HepG2 (cell line): ENCODE data around the gene AIF1. TPM values are rescaled to one million over a fixed set of nuclear protein-coding genes. Genes with fewer than 3 reads are reported as not detected.

Source experiments
- DR1 ChIP-seq: sonication (generic); formaldehyde crosslinking; IDR thresholded peaks from 2 replicates; pipeline ENCODE4 v1.8.0; 2021; ENCODE audit warnings: mild to moderate bottlenecking, missing genetic modification reagents, inconsistent platforms
- E2F2 ChIP-seq: sonication (generic); formaldehyde crosslinking; IDR thresholded peaks from 2 replicates; pipeline ENCODE4 v1.4.0; 2020; ENCODE audit warnings: missing genetic modification reagents, borderline replicate concordance
- EP300 ChIP-seq, 3 experiments: sonication (generic) in 1 of 3; formaldehyde crosslinking in 1 of 3; IDR thresholded peaks; 2 replicates each; pipeline versions ENCODE4 v1.5.1 to v1.6.1; 2011 to 2020; ENCODE audit warnings: low read depth in 2 of 3, low read length in 2 of 3, borderline replicate concordance in 1 of 3, improper control_type of control experiment in 1 of 3, mild to moderate bottlenecking in 1 of 3, missing genetic modification reagents in 1 of 3, moderate library complexity in 1 of 3
- HBP1 ChIP-seq: IDR thresholded peaks from 2 replicates; pipeline ENCODE4 v1.6.1; 2016; ENCODE audit warnings: low read depth, control low read depth
- HOXA3 ChIP-seq: sonication (generic); formaldehyde crosslinking; IDR thresholded peaks from 2 replicates; pipeline ENCODE4 v1.5.0; 2020; ENCODE audit warnings: missing genetic modification reagents
- KLF11 ChIP-seq: IDR thresholded peaks from 2 replicates; pipeline ENCODE4 v1.6.1; 2016; ENCODE audit warnings: missing compliant biosample characterization
- KLF13 ChIP-seq: sonication (generic); formaldehyde crosslinking; IDR thresholded peaks from 2 replicates; pipeline ENCODE4 v1.4.0; 2020; ENCODE audit warnings: mild to moderate bottlenecking, missing genetic modification reagents
- MAX ChIP-seq: IDR thresholded peaks from 2 replicates; pipeline ENCODE4 v1.6.1; 2012; ENCODE audit warnings: inconsistent platforms
- PTBP1 ChIP-seq: fragments of 200-400 bp; formaldehyde crosslinking; IDR thresholded peaks from 2 replicates; pipeline ENCODE4 v1.6.1; 2018; ENCODE audit warnings: low read length, low read depth; ENCODE audit not compliant: poor library complexity, severe bottlenecking
- SALL1 ChIP-seq: sonication (generic); formaldehyde crosslinking; IDR thresholded peaks from 2 replicates; pipeline ENCODE4 v1.8.0; 2022; ENCODE audit warnings: mild to moderate bottlenecking, missing genetic modification reagents
- SP5 ChIP-seq: IDR thresholded peaks from 2 replicates; pipeline ENCODE4 v1.6.1; 2016; ENCODE audit warnings: low read depth, borderline replicate concordance
- TIGD3 ChIP-seq: sonication (generic); formaldehyde crosslinking; IDR thresholded peaks from 2 replicates; pipeline ENCODE4 v1.5.1; 2020; ENCODE audit warnings: mild to moderate bottlenecking, missing genetic modification reagents, borderline replicate concordance
- ZBTB43 ChIP-seq: sonication (generic); formaldehyde crosslinking; conservative IDR thresholded peaks from 2 replicates; pipeline ENCODE4 v1.4.0; 2020; ENCODE audit warnings: missing genetic modification reagents
- ZNF138 ChIP-seq: sonication (generic); formaldehyde crosslinking; IDR thresholded peaks from 2 replicates; pipeline ENCODE4 v1.5.0; 2020; ENCODE audit warnings: mild to moderate bottlenecking, low read depth, missing genetic modification reagents
- ZNF331 ChIP-seq: sonication (generic); formaldehyde crosslinking; IDR thresholded peaks from 2 replicates; pipeline ENCODE4 v1.4.0; 2020; ENCODE audit warnings: missing genetic modification reagents
- ZNF484 ChIP-seq: sonication (generic); formaldehyde crosslinking; IDR thresholded peaks from 2 replicates; pipeline ENCODE4 v1.5.1; 2020; ENCODE audit warnings: mild to moderate bottlenecking, low read depth, missing genetic modification reagents, borderline replicate concordance
- ZNF543 ChIP-seq: sonication (generic); formaldehyde crosslinking; IDR thresholded peaks from 2 replicates; pipeline ENCODE4 v1.4.0; 2020; ENCODE audit warnings: mild to moderate bottlenecking, missing genetic modification reagents
- ZNF577 ChIP-seq: sonication (generic); formaldehyde crosslinking; IDR thresholded peaks from 2 replicates; pipeline ENCODE4 v1.4.0; 2020; ENCODE audit warnings: mild to moderate bottlenecking, low read depth, missing genetic modification reagents, borderline replicate concordance
- ZNF607 ChIP-seq: sonication (generic); formaldehyde crosslinking; IDR thresholded peaks from 2 replicates; pipeline ENCODE4 v1.5.1; 2020; ENCODE audit warnings: missing genetic modification reagents, mild to moderate bottlenecking, borderline replicate concordance
- ZNF616 ChIP-seq: sonication (generic); formaldehyde crosslinking; IDR thresholded peaks from 2 replicates; pipeline ENCODE4 v1.5.0; 2020; ENCODE audit warnings: low read depth, mild to moderate bottlenecking, missing genetic modification reagents
- ZNF660 ChIP-seq: sonication (generic); formaldehyde crosslinking; IDR thresholded peaks from 2 replicates; pipeline ENCODE4 v1.5.1; 2020; ENCODE audit warnings: mild to moderate bottlenecking, low read depth, missing genetic modification reagents, borderline replicate concordance
- ZNF724P ChIP-seq: sonication (generic); formaldehyde crosslinking; IDR thresholded peaks from 2 replicates; pipeline ENCODE4 v1.8.0; 2022; ENCODE audit warnings: missing genetic modification reagents, borderline replicate concordance
- ZNF75D ChIP-seq: sonication (generic); formaldehyde crosslinking; IDR thresholded peaks from 2 replicates; pipeline ENCODE4 v1.8.1; 2023; ENCODE audit warnings: missing genetic modification reagents, mild to moderate bottlenecking, borderline replicate concordance
- polyA plus RNA-seq, 8 experiments: library from polyadenylated mRNA; depleted of rRNA in 3 of 8; stranded (reverse) in 7 of 8; unstranded in 1 of 8; fragments of >200 nt; fragmentation: Illumina TruSeq in 4 of 8; extraction: Trizol in 4 of 8; gene quantifications; 2 replicates each; pipeline versions ENCODE4 v1.2.1 to v1.2.3, GENCODE V29; 2011 to 2016; ENCODE audit warnings: low read depth in 4 of 8, missing spikeins in 1 of 8, mixed read lengths in 1 of 8; ENCODE audit not compliant: insufficient read depth in 1 of 8
- total RNA-seq, 5 experiments: library from RNA; depleted of rRNA; stranded (reverse); fragments of >200 nt; fragmentation: Illumina TruSeq; extraction: Trizol; gene quantifications; 2 replicates each; pipeline ENCODE4 v1.2.3, GENCODE V29; 2016; ENCODE audit warnings: low read depth in 1 of 5

AIF1 gene
- total and polyA plus RNA-seq, 2 of the 13 experiments (the other 11 are each of a cell fraction or from before 2014, with no cell fraction given): 1.5 TPM; not detected in 1

GRCh38 chr6:31665501-31666336 is 50.7 kb downstream of the AIF1 start, which contains the start of gene CSNK2B (continued):
- TF ChIP-seq ZNF607 (peak; percentile 15; the same call in 1 of the 2 replicates), ZNF138 (CRISPR knock-in tag) (no peak), ZNF484 (CRISPR knock-in tag) (no peak), PTBP1 (no peak), SP5 (CRISPR knock-in tag) (peak; percentile 68), MAX (peak; percentile 69), E2F2 (peak; percentile 96), HBP1 (CRISPR knock-in tag) (peak; percentile 21; the same call in 1 of the 2 replicates), DR1 (CRISPR knock-in tag) (peak; percentile 41; the same call in 1 of the 2 replicates), ZNF724P (peak; percentile 71; the same call in 1 of the 2 replicates), ZNF660 (CRISPR knock-in tag) (0 out of 2 replicates have a peak, but pooled peaks have one; percentile 69), ZNF543 (no peak; the same call in 1 of the 2 replicates), KLF13 (CRISPR knock-in tag) (no peak), ZNF577 (CRISPR knock-in tag) (no peak), ZNF616 (CRISPR knock-in tag) (peak; percentile 53; the same call in 1 of the 2 replicates), HOXA3 (peak; percentile 80; the same call in 1 of the 2 replicates), SALL1 (CRISPR knock-in tag) (peak; percentile 72), TIGD3 (CRISPR knock-in tag) (no peak), KLF11 (CRISPR knock-in tag) (0 out of 2 replicates have a peak, but pooled peaks have one; percentile 30), ZBTB43 (no peak; the same call in none of the 2 replicates), EP300 (IDR thresholded peaks at IDR 0.05; ENCODE audit: low read depth in 2 of 2, low read length in 2 of 2) (0 out of 4 replicates have a peak, but pooled peaks of 1 of the 2 experiments have one; percentile 1), EP300 (CRISPR knock-in tag; IDR thresholded peaks at IDR 0.05; ENCODE audit: borderline replicate concordance) (no peak), ZNF75D (CRISPR knock-in tag) (no peak), ZNF331 (peak; percentile 59; the same call in 1 of the 2 replicates)
